ENCODE data around the gene ECHS1. TPM values are rescaled to one million over a fixed set of nuclear protein-coding genes. Genes with fewer than 3 reads are reported as not detected.

The ECHS1 gene
- total RNA-seq, 2 experiments from 2014 or later: 46.2 to 48.3 TPM

GRCh38 chr10:133351408-133352318 is 21.5 kb downstream of the ECHS1 start:
- H3K36me3 ChIP-seq (ENCODE audit: insufficient read depth, low read length): no peaks in the 10 kb centered on the region
- TF ChIP-seq, protein P1, sequence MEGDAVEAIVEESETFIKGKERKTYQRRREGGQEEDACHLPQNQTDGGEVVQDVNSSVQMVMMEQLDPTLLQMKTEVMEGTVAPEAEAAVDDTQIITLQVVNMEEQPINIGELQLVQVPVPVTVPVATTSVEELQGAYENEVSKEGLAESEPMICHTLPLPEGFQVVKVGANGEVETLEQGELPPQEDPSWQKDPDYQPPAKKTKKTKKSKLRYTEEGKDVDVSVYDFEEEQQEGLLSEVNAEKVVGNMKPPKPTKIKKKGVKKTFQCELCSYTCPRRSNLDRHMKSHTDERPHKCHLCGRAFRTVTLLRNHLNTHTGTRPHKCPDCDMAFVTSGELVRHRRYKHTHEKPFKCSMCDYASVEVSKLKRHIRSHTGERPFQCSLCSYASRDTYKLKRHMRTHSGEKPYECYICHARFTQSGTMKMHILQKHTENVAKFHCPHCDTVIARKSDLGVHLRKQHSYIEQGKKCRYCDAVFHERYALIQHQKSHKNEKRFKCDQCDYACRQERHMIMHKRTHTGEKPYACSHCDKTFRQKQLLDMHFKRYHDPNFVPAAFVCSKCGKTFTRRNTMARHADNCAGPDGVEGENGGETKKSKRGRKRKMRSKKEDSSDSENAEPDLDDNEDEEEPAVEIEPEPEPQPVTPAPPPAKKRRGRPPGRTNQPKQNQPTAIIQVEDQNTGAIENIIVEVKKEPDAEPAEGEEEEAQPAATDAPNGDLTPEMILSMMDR (conservative IDR thresholded peaks at IDR 0.05; ENCODE audit: low read length): no peak
- TF ChIP-seq EZH2phosphoT487 (IDR thresholded peaks at IDR 0.05; ENCODE audit: borderline replicate concordance, low read depth, low read length): no peak
- intact Hi-C loops (cut with micrococcal nuclease; ENCODE audit: unreplicated experiment): no loop called here
- no peak overlapping the region for H3K27ac ChIP-seq (ENCODE audit: low read depth, low read length, poor library complexity, severe bottlenecking)
- no peak for DNase-seq (ENCODE audit: low spot score)
- H2AFZ ChIP-seq (ENCODE audit: low read length): no peak overlapping the region
- no peak overlapping the region for H3K4me3 ChIP-seq (ENCODE audit: low read depth, low read length, poor library complexity, severe bottlenecking)
- H3K9me2 ChIP-seq (ENCODE audit: insufficient read depth, low read length): no peaks in the 10 kb centered on the region
- POLR2A ChIA-PET: interaction anchor here (0.6 kb wide), 1 partner anchor 36 kb away, joined by 5 read pairs; no protein-coding TSS in a partner anchor
- no TSS peak for BruUV-seq (replicated peaks)
- no peaks in the 10 kb centered on the region for H3K9me3 ChIP-seq (ENCODE audit: low read length)
- H3K79me2 ChIP-seq (ENCODE audit: insufficient read depth, low read depth, low read length): no peaks in the 10 kb centered on the region
- H3K4me1 ChIP-seq (ENCODE audit: insufficient read depth, low read length, poor library complexity, severe bottlenecking): peaks cover 2% of the 10 kb centered on the region
- H4K20me1 ChIP-seq (ENCODE audit: insufficient read depth, low read length): no peaks in the 10 kb centered on the region
- CTCF ChIA-PET (ENCODE audit: unreplicated experiment): no interaction called here
- no peak overlapping the region for H3K4me2 ChIP-seq (ENCODE audit: low read length)

DNA sequence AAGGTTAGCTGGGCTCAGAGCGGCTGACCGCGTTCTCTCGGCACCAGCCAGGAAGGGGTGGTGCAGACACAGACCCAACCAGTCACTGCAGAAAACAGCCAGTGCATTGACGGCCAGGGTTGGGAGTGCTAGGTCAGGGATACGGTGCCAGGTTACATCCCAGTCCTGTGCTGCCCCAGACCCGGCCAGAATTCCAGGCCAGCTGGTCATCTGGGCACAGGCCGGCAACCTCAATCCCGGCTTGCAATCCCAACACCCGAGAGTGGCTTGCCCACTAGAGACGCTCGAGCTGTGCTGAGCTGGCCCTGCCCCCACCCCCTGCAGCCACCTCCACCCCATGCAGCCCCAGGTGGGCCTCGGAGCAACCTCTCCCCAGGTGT is 22.2 kb downstream of the ECHS1 start:
- H3K36me3 ChIP-seq (ENCODE audit: insufficient read depth, low read length): no peaks in the 10 kb centered on the region
- intact Hi-C loops (cut with micrococcal nuclease; ENCODE audit: unreplicated experiment): no loop called here
- no peaks in the 10 kb centered on the region for H3K9me3 ChIP-seq (ENCODE audit: low read length)
- H2AFZ ChIP-seq (ENCODE audit: low read length): no peak overlapping the region
- TF ChIP-seq, protein P1 (conservative IDR thresholded peaks at IDR 0.05; ENCODE audit: low read length): no peak
- TF ChIP-seq EZH2phosphoT487 (IDR thresholded peaks at IDR 0.05; ENCODE audit: borderline replicate concordance, low read depth, low read length): no peak
- CTCF ChIA-PET (ENCODE audit: unreplicated experiment): no interaction called here
- no peak overlapping the region for H3K4me3 ChIP-seq (ENCODE audit: low read depth, low read length, poor library complexity, severe bottlenecking)
- POLR2A ChIA-PET: no interaction called here
- no TSS peak for BruUV-seq (replicated peaks)
- H3K79me2 ChIP-seq (ENCODE audit: insufficient read depth, low read depth, low read length): no peaks in the 10 kb centered on the region
- no peak overlapping the region for H3K4me2 ChIP-seq (ENCODE audit: low read length)
- H3K9me2 ChIP-seq (ENCODE audit: insufficient read depth, low read length): no peaks in the 10 kb centered on the region
- H3K27ac ChIP-seq (ENCODE audit: low read depth, low read length, poor library complexity, severe bottlenecking): no peak overlapping the region
- H3K4me1 ChIP-seq (ENCODE audit: insufficient read depth, low read length, poor library complexity, severe bottlenecking): no peaks in the 10 kb centered on the region
- H4K20me1 ChIP-seq (ENCODE audit: insufficient read depth, low read length): no peaks in the 10 kb centered on the region
- no peak for DNase-seq (ENCODE audit: low spot score)

GRCh38 chr10:133350283-133350949 is 22.7 kb downstream of the ECHS1 start:
- H3K79me2 ChIP-seq (ENCODE audit: insufficient read depth, low read depth, low read length): no peaks in the 10 kb centered on the region
- H3K4me1 ChIP-seq (ENCODE audit: insufficient read depth, low read length, poor library complexity, severe bottlenecking): no peaks in the 10 kb centered on the region
- no peaks in the 10 kb centered on the region for H3K36me3 ChIP-seq (ENCODE audit: insufficient read depth, low read length)
- no peak overlapping the region for H3K27ac ChIP-seq (ENCODE audit: low read depth, low read length, poor library complexity, severe bottlenecking)
- H3K4me3 ChIP-seq (ENCODE audit: low read depth, low read length, poor library complexity, severe bottlenecking): no peak overlapping the region
- POLR2A ChIA-PET: no interaction called here
- intact Hi-C loops (cut with micrococcal nuclease; ENCODE audit: unreplicated experiment): no loop called here
- no peak overlapping the region for H2AFZ ChIP-seq (ENCODE audit: low read length)
- no peak overlapping the region for H3K4me2 ChIP-seq (ENCODE audit: low read length)
- no TSS peak for BruUV-seq (replicated peaks)
- no peaks in the 10 kb centered on the region for H3K9me3 ChIP-seq (ENCODE audit: low read length)
- DNase-seq (ENCODE audit: low spot score): no peak
- no peaks in the 10 kb centered on the region for H4K20me1 ChIP-seq (ENCODE audit: insufficient read depth, low read length)
- CTCF ChIA-PET (ENCODE audit: unreplicated experiment): no interaction called here
- H3K9me2 ChIP-seq (ENCODE audit: insufficient read depth, low read length): no peaks in the 10 kb centered on the region
- TF ChIP-seq, protein P1 (conservative IDR thresholded peaks at IDR 0.05; ENCODE audit: low read length): no peak
- TF ChIP-seq EZH2phosphoT487 (IDR thresholded peaks at IDR 0.05; ENCODE audit: borderline replicate concordance, low read depth, low read length): no peak
